Peyer's patch (tissue), 4 donors: ENCODE results near the gene ZNF782. TPM values are rescaled to one million over a fixed set of nuclear protein-coding genes. Genes with fewer than 3 reads are reported as not detected.
A peak's percentile ranks its signal among the peaks of the same experiment; 100 is the strongest.

Source experiments
- DNase-seq, 3 donors: peaks; one replicate each; pipeline ENCODE4 v3.0.0-alpha.2; 2017 to 2019
- H3K27ac ChIP-seq, 4 donors: fragments of 200-600 bp; sonication (generic); one replicate each; pipeline ENCODE4 v1.5.1; 2016 to 2019
- H3K27me3 ChIP-seq, 2 donors: fragments of 200-600 bp; sonication (generic); one replicate each; pipeline ENCODE4 v1.5.1; 2019
- H3K36me3 ChIP-seq, 3 donors: fragments of 200-600 bp; sonication (generic); one replicate each; pipeline ENCODE4 v1.5.1; 2016 to 2019
- H3K4me1 ChIP-seq, 4 donors: fragments of 200-600 bp; sonication (generic); one replicate each; pipeline ENCODE4 v1.5.1; 2016 to 2019
- H3K4me3 ChIP-seq, 4 donors: fragments of 200-600 bp; sonication (generic); 1 replicate in 3 of 4; 2 replicates in 1 of 4; pipeline ENCODE4 v1.5.1; 2016 to 2019; ENCODE audit warnings: mild to moderate bottlenecking in 1 of 4
- H3K9me3 ChIP-seq, 4 donors: fragments of 200-600 bp; sonication (generic); one replicate each; pipeline ENCODE4 v1.5.1; 2016 to 2019; ENCODE audit warnings: mild to moderate bottlenecking in 1 of 4
- POLR2A ChIP-seq, 2 donors: fragments of 450-650 bp; IDR thresholded peaks; one replicate each; pipeline ENCODE4 v1.5.1; 2017; ENCODE audit warnings: antibody characterized with exemption in 2 of 2, mild to moderate bottlenecking in 2 of 2, moderate library complexity in 2 of 2
- total RNA-seq, 4 donors: library from RNA; depleted of rRNA; stranded (reverse); fragments of >200 nt; gene quantifications; one replicate each; pipeline ENCODE4 v1.1.0, GENCODE V29; 2016
- TF ChIP-seq, protein P1 (sequence below), 6 experiments: fragments of 450-650 bp in 4 of 6; fragments of 200-600 bp in 2 of 6; sonication (generic) in 1 of 6; IDR thresholded peaks; one replicate each; pipeline ENCODE4 v1.5.1; 2017 to 2019; ENCODE audit warnings: antibody characterized with exemption in 6 of 6, mild to moderate bottlenecking in 3 of 6, moderate library complexity in 1 of 6

ZNF782 gene
- total RNA-seq, 4 donors from 2014 or later, result 13.0 to 24.5 (median 20.2) TPM

DNA sequence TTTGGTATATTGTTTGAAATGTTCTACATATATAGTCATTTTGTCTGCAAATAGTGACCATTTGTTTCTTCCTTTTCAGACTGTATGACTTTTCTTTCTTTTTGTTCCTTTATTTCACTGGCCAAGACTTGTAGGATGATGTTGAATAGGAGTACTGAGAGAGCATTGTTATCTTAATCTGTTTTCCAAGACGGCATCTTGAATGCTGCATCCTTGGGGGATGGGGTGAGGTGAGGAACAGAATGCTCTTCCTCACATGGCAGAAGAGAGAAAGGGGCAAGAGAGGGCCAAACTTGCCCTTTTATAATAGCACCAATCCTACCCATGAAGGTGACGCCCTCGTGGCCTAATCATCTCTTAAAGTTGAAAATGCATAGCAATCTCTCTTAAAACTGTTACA, 72.8 kb downstream of the ZNF782 start:
- H3K36me3 ChIP-seq, result no peaks in the 10 kb centered on the region
- H3K27ac ChIP-seq, result no peak overlapping the region
- H3K27me3 ChIP-seq, result no peaks in the 10 kb centered on the region
- H3K4me3 ChIP-seq, result no peak overlapping the region
- DNase-seq, result no peak
- H3K4me1 ChIP-seq, result peaks cover 0 to 11% (median 0%) of the 10 kb centered on the region in 4 donors
- no peaks in the 10 kb centered on the region for H3K9me3 ChIP-seq
- TF ChIP-seq POLR2A (IDR thresholded peaks at IDR 0.05), result no peak
- TF ChIP-seq, protein P1, sequence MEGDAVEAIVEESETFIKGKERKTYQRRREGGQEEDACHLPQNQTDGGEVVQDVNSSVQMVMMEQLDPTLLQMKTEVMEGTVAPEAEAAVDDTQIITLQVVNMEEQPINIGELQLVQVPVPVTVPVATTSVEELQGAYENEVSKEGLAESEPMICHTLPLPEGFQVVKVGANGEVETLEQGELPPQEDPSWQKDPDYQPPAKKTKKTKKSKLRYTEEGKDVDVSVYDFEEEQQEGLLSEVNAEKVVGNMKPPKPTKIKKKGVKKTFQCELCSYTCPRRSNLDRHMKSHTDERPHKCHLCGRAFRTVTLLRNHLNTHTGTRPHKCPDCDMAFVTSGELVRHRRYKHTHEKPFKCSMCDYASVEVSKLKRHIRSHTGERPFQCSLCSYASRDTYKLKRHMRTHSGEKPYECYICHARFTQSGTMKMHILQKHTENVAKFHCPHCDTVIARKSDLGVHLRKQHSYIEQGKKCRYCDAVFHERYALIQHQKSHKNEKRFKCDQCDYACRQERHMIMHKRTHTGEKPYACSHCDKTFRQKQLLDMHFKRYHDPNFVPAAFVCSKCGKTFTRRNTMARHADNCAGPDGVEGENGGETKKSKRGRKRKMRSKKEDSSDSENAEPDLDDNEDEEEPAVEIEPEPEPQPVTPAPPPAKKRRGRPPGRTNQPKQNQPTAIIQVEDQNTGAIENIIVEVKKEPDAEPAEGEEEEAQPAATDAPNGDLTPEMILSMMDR (IDR thresholded peaks at IDR 0.05), result no peak

DNA sequence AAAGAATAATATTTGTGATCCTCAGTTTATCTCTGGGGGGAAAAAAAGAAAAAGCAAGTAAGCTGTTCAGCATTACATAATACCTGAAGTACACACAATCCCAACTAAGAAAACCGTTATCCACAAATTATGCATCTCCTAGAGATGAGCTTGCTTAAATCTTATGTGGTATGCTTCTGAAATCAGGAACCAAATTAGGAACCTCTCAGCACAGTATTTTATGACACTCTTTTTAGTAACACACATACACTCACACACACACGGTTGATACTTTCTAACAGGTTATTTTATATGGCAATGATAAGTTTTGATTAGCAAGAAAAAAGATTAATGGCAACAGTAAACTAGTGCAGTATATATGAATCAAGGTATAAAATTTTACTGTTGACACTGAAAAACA, 75.2 kb downstream of the ZNF782 start:
- no peak for DNase-seq
- peaks cover 0 to 19% (median 0%) of the 10 kb centered on the region in 3 donors for H3K36me3 ChIP-seq
- no peak overlapping the region for H3K4me3 ChIP-seq
- H3K4me1 ChIP-seq, result peaks cover 0 to 11% (median 0%) of the 10 kb centered on the region in 4 donors
- no peaks in the 10 kb centered on the region for H3K27me3 ChIP-seq
- no peaks in the 10 kb centered on the region for H3K9me3 ChIP-seq
- H3K27ac ChIP-seq, result no peak overlapping the region
- TF ChIP-seq, protein P1 (IDR thresholded peaks at IDR 0.05), result no peak
- no peak for TF ChIP-seq POLR2A (IDR thresholded peaks at IDR 0.05)

DNA sequence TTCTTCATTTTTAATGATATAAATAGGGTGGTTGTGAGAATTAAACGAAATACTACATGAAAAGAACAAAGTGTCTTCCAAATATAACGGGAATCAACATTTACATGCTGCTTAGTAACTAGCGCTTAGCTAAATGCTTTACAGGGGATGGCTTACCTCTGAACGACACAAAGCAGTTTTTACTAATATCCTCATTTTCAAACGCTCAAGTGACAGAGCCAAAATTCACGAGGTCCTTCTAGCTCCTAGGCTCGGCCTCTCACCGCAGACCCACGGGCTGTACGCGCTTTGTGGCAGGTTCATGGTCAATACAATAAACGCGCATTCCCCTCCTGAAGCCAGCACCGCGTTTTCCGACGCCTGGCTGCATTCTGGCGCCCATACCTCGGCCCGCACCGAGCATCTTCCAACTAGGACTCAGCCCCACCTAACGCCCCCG, 76.9 kb downstream of the ZNF782 start:
- Histone ChIP-seq H3K36me3 (peaks cover 0 to 35% (median 0%) of the 10 kb centered on the region in 3 donors), H3K27ac (peak overlapping the region; percentile 63 to 85 (median 74)), H3K4me3 (peak overlapping the region; percentile 61 to 92 (median 82)), H3K27me3 (no peaks in the 10 kb centered on the region), H3K4me1 (peaks cover 0 to 11% (median 0%) of the 10 kb centered on the region in 4 donors), H3K9me3 (no peaks in the 10 kb centered on the region)
- no peak for DNase-seq
- no peak for TF ChIP-seq POLR2A (IDR thresholded peaks at IDR 0.05)
- TF ChIP-seq, protein P1 (IDR thresholded peaks at IDR 0.05), result no peak

DNA sequence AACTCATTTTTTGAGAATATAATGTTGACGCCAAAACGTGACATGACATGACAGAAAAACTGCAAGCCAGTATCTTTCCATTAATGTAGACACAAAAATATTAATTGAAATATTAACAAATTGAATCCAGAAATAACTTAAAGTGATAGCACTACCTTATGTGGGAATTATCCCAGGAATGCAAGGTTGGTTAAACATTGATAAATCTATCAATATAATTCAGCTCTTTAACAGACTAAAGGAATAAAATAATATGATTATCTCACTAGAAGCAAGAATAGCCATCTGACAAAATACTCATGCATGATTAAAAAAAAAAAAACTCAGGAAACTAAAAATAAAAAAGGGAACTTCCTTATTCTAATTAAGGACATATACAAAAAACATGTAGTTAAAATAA, 83.2 kb downstream of the ZNF782 start:
- H3K4me1 ChIP-seq, result no peaks in the 10 kb centered on the region
- no peak for DNase-seq
- no peak overlapping the region for H3K4me3 ChIP-seq
- TF ChIP-seq, protein P1 (IDR thresholded peaks at IDR 0.05), result no peak
- TF ChIP-seq POLR2A (IDR thresholded peaks at IDR 0.05), result no peak
- H3K9me3 ChIP-seq, result peaks cover 0 to 50% (median 2%) of the 10 kb centered on the region in 4 donors
- no peaks in the 10 kb centered on the region for H3K27me3 ChIP-seq
- H3K27ac ChIP-seq, result no peak overlapping the region
- H3K36me3 ChIP-seq, result peaks cover 0 to 97% (median 0%) of the 10 kb centered on the region in 3 donors

DNA sequence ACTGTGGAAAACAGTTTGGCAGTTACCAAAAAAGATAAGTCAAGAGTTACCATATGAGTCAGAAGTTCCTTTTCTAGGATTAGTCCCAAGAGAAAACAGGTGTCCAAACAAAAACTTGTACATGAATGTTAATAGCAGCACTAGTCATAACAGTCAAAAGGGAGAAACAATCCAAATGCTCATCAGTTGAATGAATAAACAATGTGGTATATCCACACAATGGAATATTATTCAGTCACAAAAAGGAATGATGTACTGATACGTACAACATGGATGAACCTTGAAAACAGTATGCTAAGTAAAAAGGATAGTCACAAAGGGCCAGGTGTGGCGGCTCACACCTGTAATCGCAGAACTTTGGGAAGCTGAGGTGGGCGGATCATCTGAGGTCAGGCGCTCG, 84.3 kb downstream of the ZNF782 start:
- peaks cover 0 to 60% (median 2%) of the 10 kb centered on the region in 4 donors for H3K9me3 ChIP-seq
- H3K36me3 ChIP-seq, result peaks cover 0 to 99% (median 0%) of the 10 kb centered on the region in 3 donors
- no peak overlapping the region for H3K4me3 ChIP-seq
- H3K27ac ChIP-seq, result no peak overlapping the region
- no peaks in the 10 kb centered on the region for H3K4me1 ChIP-seq
- TF ChIP-seq, protein P1 (IDR thresholded peaks at IDR 0.05), result no peak
- TF ChIP-seq POLR2A (IDR thresholded peaks at IDR 0.05), result no peak
- DNase-seq, result no peak
- H3K27me3 ChIP-seq, result no peaks in the 10 kb centered on the region

Other genes with a start within 250 kb of the ZNF782 start
- 10 to 100 TPM; 23.9 to 36.6 (median 35.7) TPM for gene CDC14B, start 234.7 kb downstream of the ZNF782 start, total RNA-seq
- gene PRXL2C, start 199.2 kb downstream of the ZNF782 start, total RNA-seq, result 1 to 10 TPM; 5.1 to 8.3 (median 5.7) TPM
- gene ZNF510, start 76.4 kb downstream of the ZNF782 start, total RNA-seq, result 10 to 100 TPM in 1 of 4 donors, 1 to 10 TPM in 3; 7.0 to 11.6 (median 9.5) TPM
- not detected for gene NUTM2G, start 74.3 kb upstream of the ZNF782 start, total RNA-seq
- gene CTSV, start 184.6 kb upstream of the ZNF782 start, total RNA-seq, result 1 to 10 TPM in 2 of 4 donors, under 1 TPM in 1, not detected in 1; 0.27 to 1.9 (median 1.2) TPM